Suprapubic skin (tissue), 3 donors: ENCODE results near the gene SMYD3.
"Not testable (repeated sequence)": the region's sequence is repeated elsewhere in the genome, so short reads cannot be mapped to it uniquely, and the experiment has no call there.

Experiments
- CTCF ChIP-seq, 2 donors: fragments of 200-600 bp in 1 of 2; fragments of 450-650 bp in 1 of 2; sonication (generic) in 1 of 2; IDR thresholded peaks; one replicate each; pipeline ENCODE4 v1.5.1; 2016 to 2019; ENCODE audit warnings: antibody characterized with exemption in 2 of 2, mild to moderate bottlenecking in 1 of 2, moderate library complexity in 1 of 2
- POLR2A ChIP-seq, 2 donors: fragments of 450-650 bp; IDR thresholded peaks; one replicate each; pipeline ENCODE4 v1.6.1; 2017; ENCODE audit warnings: antibody characterized with exemption in 2 of 2, mild to moderate bottlenecking in 2 of 2, moderate library complexity in 2 of 2

GRCh38 chr1:245818363-245818762, 688.7 kb downstream of the SMYD3 start:
- TF ChIP-seq CTCF, POLR2A (IDR thresholded peaks at IDR 0.05): not testable (repeated sequence)
